Cerebellar nuclear complex (tissue), 1 donor: ENCODE data around the gene HOXA1.
"Not testable (repeated sequence)": the region's sequence is repeated elsewhere in the genome, so short reads cannot be mapped to it uniquely, and the experiment has no call there.

Source experiments
- DNase-seq, 2 experiments: peaks; one replicate each; lab custom pipeline; 2025; lab: John Stamatoyannopoulos, UW

Gene HOXA1

DNA sequence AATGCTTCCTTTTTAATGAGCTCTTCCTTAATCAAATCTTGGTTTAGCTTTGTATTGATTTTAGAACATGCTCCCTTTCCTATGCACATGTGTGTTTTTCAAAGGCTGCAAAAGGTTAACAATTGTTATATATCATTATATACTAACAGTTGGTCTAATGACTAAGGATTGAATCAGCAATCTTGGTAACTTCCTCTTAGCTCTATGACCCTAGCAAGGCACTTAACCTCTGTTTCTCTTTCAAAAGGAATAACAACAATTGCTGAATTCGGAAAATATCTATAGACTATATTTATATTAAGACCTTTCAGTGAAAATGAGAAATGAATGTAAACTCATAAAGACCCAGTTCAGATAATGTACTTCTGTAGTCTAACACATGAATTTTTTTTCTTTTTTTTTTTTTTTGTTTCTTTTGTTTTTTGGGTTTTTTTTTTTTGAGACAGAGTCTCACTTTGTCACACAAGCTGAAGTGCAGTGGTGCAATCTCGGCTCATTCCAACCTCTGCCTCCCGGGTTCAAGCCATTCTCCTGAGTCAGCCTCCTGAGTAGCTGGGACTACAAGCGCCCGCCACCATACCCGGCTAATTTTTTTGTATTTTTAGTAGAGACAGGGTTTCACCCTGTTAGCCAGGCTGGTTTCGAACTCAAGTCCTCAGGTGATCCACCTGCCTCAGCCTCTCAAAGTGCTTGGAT is 48.8 kb downstream of the HOXA1 start:
- no peak for DNase-seq

DNA sequence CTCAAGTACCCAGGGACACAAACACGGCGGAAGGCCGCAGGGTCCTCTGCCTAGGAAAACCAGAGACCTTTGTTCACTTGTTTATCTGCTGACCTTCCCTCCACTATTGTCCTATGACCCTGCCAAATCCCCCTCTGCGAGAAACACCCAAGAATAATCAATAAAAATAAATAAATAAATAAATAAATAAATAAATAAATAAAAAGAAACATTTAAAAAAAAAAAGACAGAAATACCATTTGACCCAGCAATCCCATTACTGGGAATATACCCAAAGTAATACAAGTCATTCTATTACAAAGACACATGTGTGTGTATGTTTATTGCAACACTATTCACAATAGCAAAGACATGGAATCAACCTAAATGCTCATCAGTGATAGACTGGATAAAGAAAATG is 49.8 kb downstream of the HOXA1 start:
- DNase-seq, result not testable (repeated sequence)

DNA sequence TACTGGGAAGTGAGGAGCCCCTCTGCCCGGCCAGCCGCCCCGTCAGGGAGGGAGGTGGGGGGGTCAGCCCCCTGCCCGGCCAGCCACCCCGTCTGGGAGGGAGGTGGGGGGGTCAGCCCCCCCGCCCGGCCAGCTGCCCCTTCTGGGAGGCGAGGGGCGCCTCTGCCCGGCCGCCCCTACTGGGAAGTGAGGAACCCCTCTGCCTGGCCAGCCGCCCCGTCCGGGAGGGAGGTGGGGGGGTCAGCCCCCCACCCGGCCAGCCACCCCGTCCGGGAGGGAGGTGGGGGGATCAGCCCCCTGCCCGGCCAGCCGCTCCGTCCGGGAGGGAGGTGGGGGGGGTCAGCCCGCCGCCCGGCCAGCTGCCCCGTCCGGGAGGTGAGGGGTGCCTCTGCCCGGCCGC is 50.7 kb downstream of the HOXA1 start:
- not testable (repeated sequence) for DNase-seq
